Measurements from ENCODE around the gene SLC6A11.

- TF ChIP-seq, protein P1, sequence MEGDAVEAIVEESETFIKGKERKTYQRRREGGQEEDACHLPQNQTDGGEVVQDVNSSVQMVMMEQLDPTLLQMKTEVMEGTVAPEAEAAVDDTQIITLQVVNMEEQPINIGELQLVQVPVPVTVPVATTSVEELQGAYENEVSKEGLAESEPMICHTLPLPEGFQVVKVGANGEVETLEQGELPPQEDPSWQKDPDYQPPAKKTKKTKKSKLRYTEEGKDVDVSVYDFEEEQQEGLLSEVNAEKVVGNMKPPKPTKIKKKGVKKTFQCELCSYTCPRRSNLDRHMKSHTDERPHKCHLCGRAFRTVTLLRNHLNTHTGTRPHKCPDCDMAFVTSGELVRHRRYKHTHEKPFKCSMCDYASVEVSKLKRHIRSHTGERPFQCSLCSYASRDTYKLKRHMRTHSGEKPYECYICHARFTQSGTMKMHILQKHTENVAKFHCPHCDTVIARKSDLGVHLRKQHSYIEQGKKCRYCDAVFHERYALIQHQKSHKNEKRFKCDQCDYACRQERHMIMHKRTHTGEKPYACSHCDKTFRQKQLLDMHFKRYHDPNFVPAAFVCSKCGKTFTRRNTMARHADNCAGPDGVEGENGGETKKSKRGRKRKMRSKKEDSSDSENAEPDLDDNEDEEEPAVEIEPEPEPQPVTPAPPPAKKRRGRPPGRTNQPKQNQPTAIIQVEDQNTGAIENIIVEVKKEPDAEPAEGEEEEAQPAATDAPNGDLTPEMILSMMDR (conservative IDR thresholded peaks at IDR 0.05; ENCODE audit: low read depth, low read length), result no peak
- no peak for TF ChIP-seq EZH2 (IDR thresholded peaks at IDR 0.05; ENCODE audit: borderline replicate concordance, low read depth, low read length, poor library complexity, severe bottlenecking)
These were observed 73.4 kb downstream of the SLC6A11 start for GRCh38 chr3:10889206-10889960.
